ENCODE data around the gene DCTD. TPM values are rescaled to one million over a fixed set of nuclear protein-coding genes. Genes with fewer than 3 reads are reported as not detected.

Gene DCTD
- total RNA-seq (2014; rRNA removed; shearing (Covaris generic)), result 63.9 and 69.0 TPM in 2 replicates
- polyA plus RNA-seq (2014; cell fraction: nucleus; rRNA removed), result 73.8 and 89.4 TPM in 2 replicates

GRCh38 chr4:182917182-182918043 is at the start of gene DCTD:
DCTD (minus strand) TSS chr4:182917386; CDS start chr4:182915568, 1,818 bp downstream.
- peak; percentile 56 for DNase-seq (ENCODE audit: extremely low read depth, low read depth)

DNA sequence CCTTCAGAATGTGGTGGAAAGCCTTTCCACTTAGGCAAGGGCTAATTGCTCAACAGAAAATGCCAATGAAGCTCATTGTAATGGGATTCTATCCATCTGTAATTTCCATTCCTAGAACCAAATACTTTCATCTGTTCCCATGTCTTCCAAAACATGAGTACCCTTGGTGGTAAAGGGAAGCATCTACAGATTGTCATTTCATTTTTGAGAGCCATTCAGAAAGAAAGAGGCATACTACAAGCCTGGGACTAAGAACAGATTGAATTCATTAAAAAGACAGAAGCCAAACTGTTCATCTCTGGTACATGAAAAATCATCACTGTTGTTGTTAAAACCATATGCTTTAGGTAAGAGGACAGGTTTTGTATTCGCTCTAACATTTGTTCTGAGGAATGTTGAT is 43.6 kb upstream of the DCTD start:
- no peak for DNase-seq (ENCODE audit: extremely low read depth, low read depth)

DNA sequence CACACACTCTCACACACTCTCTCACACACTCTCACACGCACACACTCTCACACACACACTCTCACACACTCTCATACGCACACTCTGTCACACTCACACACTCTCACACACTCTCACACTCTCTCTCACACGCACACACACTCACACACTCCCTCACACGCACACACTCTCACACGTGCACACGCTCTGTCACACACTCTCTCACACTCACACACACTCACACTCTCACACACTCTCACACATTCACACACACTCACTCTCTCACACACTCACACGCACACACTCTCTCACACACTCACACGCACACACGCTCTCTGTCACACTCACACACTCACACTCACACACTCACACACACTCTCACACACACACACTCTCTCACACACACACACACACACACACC is 43.0 kb upstream of the DCTD start:
- DNase-seq (ENCODE audit: extremely low read depth, low read depth), result no peak

- no peak for DNase-seq (ENCODE audit: extremely low read depth, low read depth)
Observed at GRCh38 chr4:182955411-182955810, 38.2 kb upstream of the DCTD start.

- DNase-seq (ENCODE audit: extremely low read depth, low read depth), result no peak
Observed at GRCh38 chr4:182944484-182945213, 27.5 kb upstream of the DCTD start.

- no peak for DNase-seq (ENCODE audit: extremely low read depth, low read depth)
Observed at GRCh38 chr4:182939680-182940079, 22.5 kb upstream of the DCTD start.

GRCh38 chr4:182938205-182938645 is 21.0 kb upstream of the DCTD start:
- DNase-seq (ENCODE audit: extremely low read depth, low read depth), result peak; percentile 59

GRCh38 chr4:182937268-182938204 is 20.4 kb upstream of the DCTD start:
- DNase-seq (ENCODE audit: extremely low read depth, low read depth), result no peak

DNA sequence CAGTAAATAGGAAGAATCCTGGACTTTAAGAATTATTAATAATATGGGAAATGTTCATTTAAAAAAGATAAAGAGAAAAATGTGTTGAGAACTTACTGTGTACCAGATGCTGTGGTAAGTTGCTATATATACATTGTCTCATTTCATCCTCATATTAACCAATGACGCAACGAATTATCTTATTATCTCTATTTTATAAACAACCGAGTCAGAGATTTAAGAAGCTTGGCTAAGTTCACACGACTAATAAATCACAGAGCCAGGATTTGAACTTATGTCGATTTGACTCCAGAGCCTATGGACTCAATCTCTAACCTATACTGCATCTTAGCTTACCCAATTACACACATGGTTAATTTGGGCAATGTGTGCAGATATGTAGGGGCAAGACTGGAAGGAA is 15.5 kb upstream of the DCTD start:
- DNase-seq (ENCODE audit: extremely low read depth, low read depth), result no peak

DNA sequence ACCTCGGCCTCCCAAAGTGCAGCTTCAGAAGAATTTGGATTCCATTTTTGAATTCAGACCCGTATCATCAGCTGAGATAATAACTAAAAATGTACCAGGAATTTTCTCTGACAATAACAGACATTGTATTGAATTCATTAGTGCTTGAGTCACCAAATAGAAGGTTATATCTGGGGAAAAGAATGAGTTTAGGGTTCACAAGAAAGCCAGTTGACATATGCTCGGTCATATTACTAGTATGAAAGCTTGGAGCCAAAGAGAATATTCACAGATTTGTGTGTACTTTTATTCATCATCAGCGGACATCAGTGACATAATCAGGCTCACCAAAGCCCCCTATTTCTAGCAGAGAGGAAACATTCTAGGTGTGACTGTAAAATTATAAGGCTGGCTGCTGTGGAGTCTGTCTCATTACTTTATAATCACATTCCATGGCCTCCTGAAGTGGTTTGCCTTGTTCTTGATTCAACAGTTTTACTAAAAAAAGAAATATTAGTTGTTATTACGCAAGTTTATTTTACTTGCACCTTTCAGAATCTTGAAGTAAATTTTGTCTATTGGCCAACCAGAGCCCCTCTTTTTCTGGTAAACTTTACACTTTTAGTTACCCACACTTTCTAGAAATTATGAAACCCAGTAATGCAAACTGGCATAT is 14.6 kb upstream of the DCTD start:
- no peak for DNase-seq (ENCODE audit: extremely low read depth, low read depth)

DNA sequence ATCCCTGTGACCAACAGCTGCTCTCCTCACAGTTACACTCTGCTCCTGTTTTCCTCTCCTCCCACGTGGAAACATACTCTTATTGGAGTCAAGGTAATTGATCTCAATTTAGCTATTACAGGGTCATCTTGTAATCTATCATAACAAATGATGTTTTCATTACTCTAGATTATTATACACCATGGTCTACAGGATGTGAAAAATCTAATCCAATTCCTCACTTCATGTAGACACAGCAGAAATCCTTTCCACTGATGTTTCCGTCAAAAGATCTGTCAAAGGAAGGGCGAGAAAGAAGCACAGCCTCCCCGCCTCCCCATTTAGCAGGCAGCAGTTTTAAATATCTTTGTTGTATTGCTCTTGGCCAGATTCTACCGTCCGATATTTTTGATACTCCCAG is 13.7 kb upstream of the DCTD start:
- no peak for DNase-seq (ENCODE audit: extremely low read depth, low read depth)

DNA sequence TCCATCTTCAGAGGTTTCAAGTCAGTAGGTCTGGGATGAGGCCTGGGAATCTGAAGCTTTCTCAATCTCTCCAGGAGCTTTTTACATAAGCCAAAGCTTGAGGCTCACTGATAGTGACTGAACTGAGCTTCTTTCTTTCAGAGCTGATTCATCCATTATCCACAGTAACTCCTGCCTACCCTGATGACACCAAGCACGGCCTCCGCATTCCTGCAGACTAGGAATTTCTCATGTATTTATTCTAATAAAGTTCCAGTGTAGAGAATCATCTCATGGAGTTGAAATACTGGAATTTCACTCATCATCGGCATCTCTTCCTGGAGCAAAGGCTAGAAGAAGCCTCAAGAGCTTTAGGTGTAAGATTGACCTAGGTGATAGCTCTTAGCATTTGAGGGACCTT is 12.1 kb upstream of the DCTD start:
- no peak for DNase-seq (ENCODE audit: extremely low read depth, low read depth)

DNA sequence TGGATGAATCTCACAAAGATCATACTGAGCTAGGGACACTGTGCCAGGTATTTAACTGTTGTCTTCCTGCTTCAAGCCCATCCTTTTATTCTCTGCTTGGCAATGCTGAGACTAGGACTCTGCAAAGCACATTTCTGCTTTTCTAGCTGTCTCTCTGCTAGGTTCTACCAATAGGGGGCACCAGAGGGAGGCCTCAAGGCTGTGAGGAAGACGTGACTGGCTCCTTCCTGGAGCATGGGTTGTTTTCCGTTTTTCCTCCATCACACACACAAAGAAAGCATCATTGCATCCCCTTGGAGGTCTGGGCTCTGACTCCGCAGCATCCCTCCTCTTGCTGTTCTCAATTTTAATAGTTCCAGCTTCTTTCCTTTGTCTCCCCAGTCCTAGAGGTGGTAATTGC is 10.9 kb upstream of the DCTD start:
- DNase-seq (ENCODE audit: extremely low read depth, low read depth), result no peak

GRCh38 chr4:182927505-182927904 is 10.3 kb upstream of the DCTD start:
- DNase-seq (ENCODE audit: extremely low read depth, low read depth), result no peak

DNA sequence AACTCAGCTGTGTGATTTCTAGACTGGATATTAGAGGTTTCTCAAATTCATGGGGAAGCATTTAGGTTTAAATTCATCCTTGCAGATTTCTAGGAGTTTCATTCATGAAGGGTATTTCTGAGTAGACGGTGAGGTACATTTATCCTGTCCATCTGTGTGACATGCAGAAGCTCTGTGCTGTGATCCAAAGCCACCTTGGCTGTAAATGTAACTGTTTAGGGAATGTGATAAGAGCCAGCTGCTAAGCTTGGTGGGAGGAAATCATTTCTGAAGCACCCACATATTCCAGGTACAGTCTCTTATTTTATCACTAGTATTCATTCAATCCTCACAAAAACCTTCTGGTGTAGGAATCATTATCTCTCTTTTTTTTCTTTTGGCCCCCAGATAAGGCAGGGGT is 8.7 kb upstream of the DCTD start:
- no peak for DNase-seq (ENCODE audit: extremely low read depth, low read depth)

DNA sequence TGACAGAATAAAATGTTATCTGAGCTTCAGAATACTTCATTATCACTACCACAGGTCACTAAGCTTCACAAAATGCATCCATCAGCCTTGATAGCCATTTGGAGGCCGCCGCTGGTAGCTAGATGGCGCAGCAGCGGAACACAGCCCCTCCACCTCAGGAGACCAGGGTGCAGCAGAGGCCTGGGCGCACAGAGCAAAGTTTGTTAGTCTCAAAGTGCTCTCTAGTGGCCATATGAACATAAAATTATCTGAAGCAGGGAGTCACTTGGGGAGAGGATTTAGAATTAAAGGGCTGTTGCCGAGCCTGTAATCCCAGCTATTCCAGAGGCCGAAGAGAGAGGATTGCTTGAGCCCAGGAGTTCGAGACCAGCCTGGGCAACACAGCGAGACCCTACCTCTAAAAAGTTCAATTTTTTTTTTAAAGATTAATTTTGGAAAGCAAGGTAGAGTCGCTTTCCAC is 8.1 kb upstream of the DCTD start:
- DNase-seq (ENCODE audit: extremely low read depth, low read depth), result peak; percentile 85

- DNase-seq (ENCODE audit: extremely low read depth, low read depth), result no peak
Observed at GRCh38 chr4:182924497-182924896, 7.3 kb upstream of the DCTD start.

DNA sequence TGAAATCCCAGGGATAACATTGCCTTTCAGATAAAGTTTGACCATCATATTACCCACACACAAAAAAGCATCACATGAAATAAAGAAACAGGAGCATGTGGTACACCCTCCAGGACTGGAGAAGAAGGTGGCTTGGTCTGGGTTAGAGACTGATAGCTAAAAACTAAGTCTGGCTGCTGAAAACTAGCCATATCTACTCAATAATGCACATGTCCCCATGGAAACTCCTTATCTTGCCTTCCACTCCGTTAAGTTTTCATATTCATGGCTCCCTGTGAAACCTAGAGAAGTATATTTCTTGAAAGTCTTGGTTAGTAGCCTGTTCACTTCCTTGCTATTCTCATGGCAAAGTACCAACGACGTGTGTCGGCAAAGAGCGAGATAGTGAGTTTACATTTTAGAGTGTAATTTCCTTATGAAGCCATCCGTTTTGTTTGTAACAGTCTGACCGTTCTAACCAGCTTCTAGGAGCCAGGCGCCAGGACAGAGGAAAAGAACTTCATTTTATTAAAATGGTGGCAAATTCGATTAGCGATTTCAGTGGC is 6.7 kb upstream of the DCTD start:
- no peak for DNase-seq (ENCODE audit: extremely low read depth, low read depth)

- no peak for DNase-seq (ENCODE audit: extremely low read depth, low read depth)
Observed at GRCh38 chr4:182923366-182923765, 6.2 kb upstream of the DCTD start.
